Measurements from ENCODE around the gene RHOF. TPM values are rescaled to one million over a fixed set of nuclear protein-coding genes. Genes with fewer than 3 reads are reported as not detected.
A peak's percentile ranks its signal among the peaks of the same experiment; 100 is the strongest.

Gene RHOF
- total and polyA plus RNA-seq, 7 donors: 7.6 to 132 (median 15.0) TPM

DNA sequence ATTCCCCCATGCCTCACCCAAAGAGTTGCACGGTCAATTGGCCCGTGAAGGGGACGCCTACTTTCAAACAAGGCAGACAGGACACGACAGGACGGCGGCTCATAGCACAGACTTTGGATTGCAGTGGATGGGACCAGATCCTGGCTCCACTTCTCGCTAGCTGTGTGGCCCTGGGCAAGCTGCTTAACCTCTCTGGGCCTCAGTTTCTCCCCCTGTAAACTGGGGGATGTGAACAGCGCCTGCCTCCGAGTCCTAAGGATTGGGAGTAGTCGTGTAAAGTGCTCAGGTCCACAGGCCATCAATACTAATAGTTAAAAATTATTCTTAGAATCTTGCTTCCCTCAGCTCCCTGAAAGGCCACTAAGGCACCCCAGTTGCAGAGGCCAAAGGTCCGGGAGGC is 13.1 kb downstream of the RHOF start:
- intact Hi-C loops (cut with DNase I): no loop called here
- Histone ChIP-seq H3K9me3 (no peaks in the 10 kb centered on the region), H3K4me1 (peaks cover 0 to 23% (median 18%) of the 10 kb centered on the region in 4 donors), H3K36me3 (no peaks in the 10 kb centered on the region), H3K27ac (peak overlapping the region in 1 of 4 donors; percentile 78), H3K4me3 (no peak overlapping the region), H3K27me3 (no peaks in the 10 kb centered on the region)
- TF ChIP-seq, protein P1, sequence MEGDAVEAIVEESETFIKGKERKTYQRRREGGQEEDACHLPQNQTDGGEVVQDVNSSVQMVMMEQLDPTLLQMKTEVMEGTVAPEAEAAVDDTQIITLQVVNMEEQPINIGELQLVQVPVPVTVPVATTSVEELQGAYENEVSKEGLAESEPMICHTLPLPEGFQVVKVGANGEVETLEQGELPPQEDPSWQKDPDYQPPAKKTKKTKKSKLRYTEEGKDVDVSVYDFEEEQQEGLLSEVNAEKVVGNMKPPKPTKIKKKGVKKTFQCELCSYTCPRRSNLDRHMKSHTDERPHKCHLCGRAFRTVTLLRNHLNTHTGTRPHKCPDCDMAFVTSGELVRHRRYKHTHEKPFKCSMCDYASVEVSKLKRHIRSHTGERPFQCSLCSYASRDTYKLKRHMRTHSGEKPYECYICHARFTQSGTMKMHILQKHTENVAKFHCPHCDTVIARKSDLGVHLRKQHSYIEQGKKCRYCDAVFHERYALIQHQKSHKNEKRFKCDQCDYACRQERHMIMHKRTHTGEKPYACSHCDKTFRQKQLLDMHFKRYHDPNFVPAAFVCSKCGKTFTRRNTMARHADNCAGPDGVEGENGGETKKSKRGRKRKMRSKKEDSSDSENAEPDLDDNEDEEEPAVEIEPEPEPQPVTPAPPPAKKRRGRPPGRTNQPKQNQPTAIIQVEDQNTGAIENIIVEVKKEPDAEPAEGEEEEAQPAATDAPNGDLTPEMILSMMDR (IDR thresholded peaks at IDR 0.05): no peak
- no peak for TF ChIP-seq POLR2AphosphoS5 (IDR thresholded peaks at IDR 0.05)
- TF ChIP-seq EP300 (IDR thresholded peaks at IDR 0.05): no peak
- no peak for TF ChIP-seq POLR2A (IDR thresholded peaks at IDR 0.05)
- no peak for DNase-seq
- WGBS, 2 donors: 88 to 96% methylated on average over 11 of the region's 11 CpGs

DNA sequence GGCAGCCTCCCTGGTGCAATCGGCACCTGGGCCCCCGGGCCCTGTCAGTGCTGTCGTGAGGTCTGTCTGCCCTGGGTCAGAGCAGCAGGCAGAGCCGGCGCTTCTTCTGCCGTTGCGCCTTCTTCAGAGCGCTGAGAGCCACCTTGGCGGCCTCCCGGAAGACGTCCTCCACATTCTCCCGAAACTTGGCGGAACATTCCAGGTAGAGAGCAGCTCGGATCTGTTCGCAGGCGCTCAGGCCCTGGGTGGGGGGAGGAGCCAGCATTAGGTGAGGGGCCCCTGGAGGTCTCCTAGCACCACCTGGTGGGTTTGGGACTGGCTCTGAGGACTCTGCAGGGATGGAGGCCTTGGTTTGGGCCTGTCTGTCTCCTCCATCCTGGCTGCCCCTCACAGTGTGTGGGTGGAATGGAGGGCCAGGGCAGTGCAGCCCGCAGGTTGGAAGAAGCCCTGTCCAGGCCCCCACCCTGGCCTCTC is 14.0 kb downstream of the RHOF start:
- Histone ChIP-seq H3K4me1 (peaks cover 0 to 23% (median 18%) of the 10 kb centered on the region in 4 donors), H3K27ac (no peak overlapping the region), H3K4me3 (no peak overlapping the region), H3K27me3 (no peaks in the 10 kb centered on the region), H3K9me3 (no peaks in the 10 kb centered on the region), H3K36me3 (no peaks in the 10 kb centered on the region)
- no peak for DNase-seq
- WGBS, 2 donors: 95 to 96% methylated on average over 17 of the region's 17 CpGs
- TF ChIP-seq POLR2A (IDR thresholded peaks at IDR 0.05) (no peak), EP300 (IDR thresholded peaks at IDR 0.05) (no peak), POLR2AphosphoS5 (IDR thresholded peaks at IDR 0.05) (no peak)
- TF ChIP-seq, protein P1 (IDR thresholded peaks at IDR 0.05): no peak
- intact Hi-C loops (cut with DNase I): loop anchor here (5.0 to 10.0 kb wide), 2 partner anchors 48 to 245 kb away; no protein-coding TSS in a partner anchor

DNA sequence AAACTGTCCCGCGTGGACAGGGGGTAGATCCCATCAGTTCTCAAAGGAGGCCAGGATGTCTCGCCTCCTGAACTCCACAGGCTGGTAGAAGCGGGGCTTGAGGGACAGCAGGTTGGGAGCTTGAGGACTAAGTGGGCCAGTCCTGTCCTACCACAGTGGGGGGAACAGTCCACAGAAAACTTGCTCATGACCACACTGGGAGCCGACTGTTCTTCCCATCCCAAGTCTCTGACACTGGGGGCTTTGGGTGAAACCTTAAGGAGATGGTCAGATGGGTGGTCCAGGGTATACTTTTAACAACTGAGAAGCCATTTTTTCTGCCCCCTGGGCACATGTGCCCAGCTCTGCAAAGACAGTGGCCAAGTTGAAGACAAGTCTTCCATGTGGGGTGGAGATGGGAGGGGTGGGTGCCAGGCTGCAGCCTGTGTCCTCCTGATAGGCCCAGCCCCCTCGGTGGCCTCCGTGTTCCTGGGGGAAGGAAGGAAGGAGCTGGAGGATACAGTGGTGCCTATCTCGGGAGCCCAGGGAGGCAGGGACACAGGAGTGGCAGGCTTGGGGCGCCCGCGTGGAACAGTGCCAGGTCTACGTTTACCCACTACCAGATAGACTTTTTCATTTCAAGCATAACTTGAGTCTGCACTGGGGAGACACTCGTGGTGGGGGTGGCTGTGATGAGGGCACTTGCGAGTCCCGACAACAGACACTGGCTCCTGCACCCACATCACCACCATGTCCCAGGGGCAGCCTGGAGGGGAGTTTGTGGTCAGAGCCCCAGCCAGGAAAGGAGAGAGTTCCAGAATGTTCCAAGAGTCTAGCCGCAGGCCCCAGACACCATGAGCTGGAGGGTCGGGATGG is 14.7 kb downstream of the RHOF start:
- no peak for TF ChIP-seq EP300 (IDR thresholded peaks at IDR 0.05)
- TF ChIP-seq POLR2A (IDR thresholded peaks at IDR 0.05): no peak
- no peak for TF ChIP-seq POLR2AphosphoS5 (IDR thresholded peaks at IDR 0.05)
- TF ChIP-seq, protein P1 (IDR thresholded peaks at IDR 0.05): no peak
- peaks cover 0 to 23% (median 18%) of the 10 kb centered on the region in 4 donors for H3K4me1 ChIP-seq
- no peaks in the 10 kb centered on the region for H3K36me3 ChIP-seq
- H3K9me3 ChIP-seq: no peaks in the 10 kb centered on the region
- no peaks in the 10 kb centered on the region for H3K27me3 ChIP-seq
- no peak overlapping the region for H3K27ac ChIP-seq
- WGBS, 2 donors: 79 to 87% methylated on average over 17 of the region's 17 CpGs
- DNase-seq: no peak
- no peak overlapping the region for H3K4me3 ChIP-seq
- intact Hi-C loops (cut with DNase I): loop anchor here (5.0 to 10.0 kb wide), 2 partner anchors 49 to 244 kb away; no protein-coding TSS in a partner anchor

DNA sequence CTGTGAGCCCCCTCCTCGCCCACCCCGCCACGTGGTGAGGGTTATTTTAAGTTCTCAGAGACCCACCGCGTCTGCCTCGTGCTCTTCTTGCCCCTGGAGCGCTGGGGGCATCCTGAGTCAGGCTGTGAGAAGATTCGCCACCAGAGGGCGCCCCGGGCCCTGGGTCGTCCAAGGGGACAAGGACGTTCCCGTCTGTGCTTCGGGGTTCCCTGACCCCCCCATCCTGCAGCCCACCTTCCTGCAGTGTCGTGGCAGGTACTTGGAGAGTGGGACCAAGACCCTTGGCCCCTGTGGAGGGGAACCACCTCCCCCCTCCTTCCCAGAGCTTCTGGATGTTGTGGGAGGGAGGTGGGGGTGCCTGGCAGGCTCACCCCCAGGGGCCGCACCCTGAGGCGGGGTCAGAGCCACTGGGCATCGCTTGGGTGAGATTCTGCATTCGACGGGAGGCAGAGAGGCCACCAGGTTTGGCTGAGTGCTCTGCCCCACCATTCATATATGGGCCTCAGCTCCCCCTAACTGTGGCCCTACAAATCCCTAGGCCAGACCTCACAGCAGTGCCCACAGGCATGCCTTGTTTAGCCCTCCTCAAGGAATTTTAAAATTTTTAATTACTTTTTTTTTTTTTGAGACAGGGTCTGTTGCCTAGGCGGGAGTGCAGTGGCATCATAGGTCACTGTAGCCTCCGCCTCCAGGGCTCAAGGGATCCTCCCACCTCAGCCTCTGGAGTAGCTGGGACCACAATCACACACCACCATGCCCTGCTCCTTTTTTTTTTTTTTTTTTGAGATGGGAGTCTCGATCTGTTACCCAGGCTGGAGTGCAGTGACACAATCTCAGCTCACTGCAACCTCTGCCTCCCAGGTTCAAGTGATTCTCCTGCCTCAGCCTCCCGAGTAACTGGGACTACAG is 17.0 kb downstream of the RHOF start:
- H3K27ac ChIP-seq: peak overlapping the region in 1 of 4 donors; percentile 46
- H3K36me3 ChIP-seq: no peaks in the 10 kb centered on the region
- no peaks in the 10 kb centered on the region for H3K27me3 ChIP-seq
- DNase-seq: peak; percentile 87
- intact Hi-C loops (cut with DNase I): loop anchor here (1.0 to 10.0 kb wide), 4 partner anchors 18 to 242 kb away; no protein-coding TSS in a partner anchor
- H3K4me1 ChIP-seq: peaks cover 0 to 20% (median 16%) of the 10 kb centered on the region in 4 donors
- no peak for TF ChIP-seq POLR2A (IDR thresholded peaks at IDR 0.05)
- TF ChIP-seq, protein P1 (IDR thresholded peaks at IDR 0.05): peak; percentile 52 to 89 (median 80)
- 18 to 25% methylated on average over 24 of the region's 24 CpGs for WGBS, 2 donors
- no peaks in the 10 kb centered on the region for H3K9me3 ChIP-seq
- no peak overlapping the region for H3K4me3 ChIP-seq

All from sigmoid colon (tissue), 7 donors.